GM18526 (cell line): Measurements from ENCODE around the gene ACTR5.

Source experiments
- POLR2A ChIP-seq: IDR thresholded peaks from 3 replicates; pipeline ENCODE4 v1.6.1; 2011; ENCODE audit not compliant: insufficient read length; ENCODE audit errors: extremely low read depth

Gene ACTR5

GRCh38 chr20:38725931-38726803 is 22.1 kb upstream of the ACTR5 start:
- TF ChIP-seq POLR2A, result no peak

- no peak for TF ChIP-seq POLR2A
Measured at GRCh38 chr20:38726804-38727606, 21.3 kb upstream of the ACTR5 start.

- TF ChIP-seq POLR2A, result no peak
Measured at GRCh38 chr20:38727607-38728190, 20.6 kb upstream of the ACTR5 start.

- no peak for TF ChIP-seq POLR2A
Measured at GRCh38 chr20:38728191-38728781, 20.0 kb upstream of the ACTR5 start.

- no peak for TF ChIP-seq POLR2A
Measured at GRCh38 chr20:38728911-38729642, 19.2 kb upstream of the ACTR5 start.

- no peak for TF ChIP-seq POLR2A
Measured at GRCh38 chr20:38729767-38730166, 18.5 kb upstream of the ACTR5 start.

- no peak for TF ChIP-seq POLR2A
Measured at GRCh38 chr20:38730167-38730988, 17.9 kb upstream of the ACTR5 start.

- no peak for TF ChIP-seq POLR2A
Measured at GRCh38 chr20:38730989-38731737, 17.1 kb upstream of the ACTR5 start.

- TF ChIP-seq POLR2A, result no peak
Measured at GRCh38 chr20:38731738-38732113, 16.5 kb upstream of the ACTR5 start.

- no peak for TF ChIP-seq POLR2A
Measured at GRCh38 chr20:38732981-38733380, 15.3 kb upstream of the ACTR5 start.

GRCh38 chr20:38735172-38735571 is 13.1 kb upstream of the ACTR5 start:
- TF ChIP-seq POLR2A, result no peak

- TF ChIP-seq POLR2A, result no peak
Measured at GRCh38 chr20:38737887-38738286, 10.4 kb upstream of the ACTR5 start.

- TF ChIP-seq POLR2A, result no peak
Measured at GRCh38 chr20:38745757-38746156, 2.5 kb upstream of the ACTR5 start.
